IMR-90 (cell line): ENCODE measurements around the gene KRT76. TPM values are rescaled to one million over a fixed set of nuclear protein-coding genes. Genes with fewer than 3 reads are reported as not detected.

Experiments
- ATAC-seq: fragments of 200-7000 bp; cut with Tn5 transposase; 2 replicates; pipeline ENCODE4 v1.9.1; 2020; ENCODE audit warnings: low read depth, mild to moderate bottlenecking, moderate library complexity
- BruUV-seq: library from RNA; stranded (reverse); fragments of 400-500 nt; replicated peaks from 2 replicates; lab custom pipeline; 2021; lab: Mats Ljungman, UMichigan
- CTCF ChIA-PET: fragments of 300-600 bp; formaldehyde crosslinking; extraction: SDS; loops from one replicate; lab custom pipeline; 2021; ENCODE audit warnings: antibody characterized with exemption; lab: Yijun Ruan, JAX
- POLR2A ChIA-PET: fragments of 300-600 bp; sonication (Branson Sonifier 250); formaldehyde crosslinking; loops from one replicate; lab custom pipeline; 2022; ENCODE audit warnings: antibody characterized with exemption; ENCODE audit not compliant: unreplicated experiment; lab: Charles Lee
- DNase-seq: peaks from one replicate; pipeline ENCODE4 v3.0.0; 2013
- H2AFZ ChIP-seq: replicated peaks from 2 replicates; pipeline ENCODE3; 2013; ENCODE audit warnings: low read length, mild to moderate bottlenecking; ENCODE audit not compliant: poor library complexity
- H2AK5ac ChIP-seq: 2 replicates; pipeline ENCODE4 v1.6.1; 2013; ENCODE audit warnings: low read depth, low read length, inconsistent platforms
- H2AK9ac ChIP-seq: replicated peaks from 2 replicates; pipeline ENCODE3; 2013; ENCODE audit warnings: mild to moderate bottlenecking, low read depth, low read length, moderate library complexity; ENCODE audit not compliant: poor library complexity
- H2BK120ac ChIP-seq: 2 replicates; pipeline ENCODE4 v1.6.1; 2013; ENCODE audit warnings: low read depth, low read length, inconsistent platforms
- H2BK15ac ChIP-seq: 3 replicates; pipeline ENCODE4 v1.6.1; 2013; ENCODE audit warnings: low read depth, low read length, inconsistent platforms
- H2BK20ac ChIP-seq: 2 replicates; pipeline ENCODE4 v1.6.1; 2013; ENCODE audit warnings: low read depth, mild to moderate bottlenecking, inconsistent platforms, low read length, moderate library complexity
- H2BK5ac ChIP-seq: 2 replicates; pipeline ENCODE4 v1.6.1; 2013; ENCODE audit warnings: mild to moderate bottlenecking, low read depth, low read length, inconsistent platforms; ENCODE audit not compliant: poor library complexity, severe bottlenecking
- H3K14ac ChIP-seq: replicated peaks from 2 replicates; pipeline ENCODE4 v1.6.1; 2013; ENCODE audit warnings: low read depth, low read length, inconsistent platforms
- H3K18ac ChIP-seq: 2 replicates; pipeline ENCODE4 v1.6.1; 2013; ENCODE audit warnings: low read depth, low read length, control low read depth
- H3K23ac ChIP-seq: 2 replicates; pipeline ENCODE4 v1.6.1; 2013; ENCODE audit warnings: low read depth, low read length, inconsistent platforms
- H3K27ac ChIP-seq: 2 replicates; pipeline ENCODE4 v1.5.1; 2013; ENCODE audit warnings: mild to moderate bottlenecking, control low read depth, low read length; ENCODE audit not compliant: insufficient read depth
- H3K27me3 ChIP-seq: 2 replicates; pipeline ENCODE4 v1.6.1; 2013; ENCODE audit warnings: low read length; ENCODE audit not compliant: control insufficient read depth, insufficient read depth
- H3K36me3 ChIP-seq: 2 replicates; pipeline ENCODE4 v1.6.1; 2013; ENCODE audit warnings: low read length, mixed read lengths; ENCODE audit not compliant: control insufficient read depth, insufficient read depth
- H3K4ac ChIP-seq: 2 replicates; pipeline ENCODE4 v1.6.1; 2013; ENCODE audit warnings: low read depth, low read length, inconsistent platforms
- H3K4me1 ChIP-seq: 2 replicates; pipeline ENCODE4 v1.6.1; 2013; ENCODE audit warnings: low read length, mixed read lengths; ENCODE audit not compliant: control insufficient read depth, insufficient read depth
- H3K4me2 ChIP-seq: 2 replicates; pipeline ENCODE4 v1.6.1; 2013; ENCODE audit warnings: low read depth, mild to moderate bottlenecking, control low read depth, low read length, moderate library complexity
- H3K4me3 ChIP-seq: 2 replicates; pipeline ENCODE4 v1.5.1; 2013; ENCODE audit warnings: low read depth, mild to moderate bottlenecking, control low read depth, low read length, moderate library complexity; ENCODE audit not compliant: insufficient read depth
- H3K56ac ChIP-seq: 2 replicates; pipeline ENCODE4 v1.6.1; 2013; ENCODE audit warnings: low read length, inconsistent platforms; ENCODE audit not compliant: insufficient read depth; ENCODE audit errors: extremely low read depth
- H3K79me1 ChIP-seq, 2 experiments: 2 replicates each; pipeline ENCODE4 v1.6.1; 2013; ENCODE audit warnings: low read length in 2 of 2, inconsistent platforms in 1 of 2, low read depth in 1 of 2
- H3K9ac ChIP-seq: 2 replicates; pipeline ENCODE4 v1.6.1; 2013; ENCODE audit warnings: low read depth, low read length, control low read depth
- H3K9me1 ChIP-seq: 2 replicates; pipeline ENCODE4 v1.6.1; 2013; ENCODE audit warnings: low read length, inconsistent platforms; ENCODE audit not compliant: insufficient read depth
- H3K9me3 ChIP-seq: 2 replicates; pipeline ENCODE4 v1.6.1; 2013; ENCODE audit warnings: low read length; ENCODE audit not compliant: control insufficient read depth, insufficient read depth
- H4K20me1 ChIP-seq: 2 replicates; pipeline ENCODE4 v1.6.1; 2013; ENCODE audit warnings: low read length, inconsistent platforms; ENCODE audit not compliant: insufficient read depth
- H4K5ac ChIP-seq: 2 replicates; pipeline ENCODE4 v1.6.1; 2013; ENCODE audit warnings: mild to moderate bottlenecking, low read depth, low read length, control low read depth
- H4K8ac ChIP-seq, 2 experiments: 2 replicates each; pipeline ENCODE4 v1.6.1; 2013; ENCODE audit warnings: low read depth in 2 of 2, low read length in 2 of 2, control low read depth in 1 of 2, inconsistent platforms in 1 of 2
- H4K91ac ChIP-seq: 2 replicates; pipeline ENCODE4 v1.6.1; 2013; ENCODE audit warnings: low read depth, low read length, inconsistent platforms; ENCODE audit not compliant: insufficient read depth
- MAFK ChIP-seq: IDR thresholded peaks from 2 replicates; pipeline ENCODE4 v1.6.1; 2012; ENCODE audit warnings: low read depth, low read length, improper control_type of control experiment
- MXI1 ChIP-seq: IDR thresholded peaks from 2 replicates; pipeline ENCODE4 v1.6.1; 2012; ENCODE audit warnings: low read depth, mild to moderate bottlenecking, low read length, moderate library complexity, borderline replicate concordance
- NFE2L2 ChIP-seq: fragments of 150-350 bp; IDR thresholded peaks from 2 replicates; pipeline ENCODE4 v1.6.1; 2016; ENCODE audit warnings: low read depth, mild to moderate bottlenecking, low read length
- RAD21 ChIP-seq: IDR thresholded peaks from 2 replicates; pipeline ENCODE4 v1.6.1; 2012; ENCODE audit warnings: low read length, improper control_type of control experiment
- SMC3 ChIP-seq: fragments of 150-350 bp; IDR thresholded peaks from 2 replicates; pipeline ENCODE4 v1.6.1; 2016; ENCODE audit warnings: low read depth, mild to moderate bottlenecking, antibody characterized with exemption, low read length, moderate library complexity
- WGBS, 2 experiments: methylation state at CpG; one replicate each; pipeline versions ENCODE4 v1.1.5 to v1.1.7; 2013; ENCODE audit warnings: missing lambda C conversion rate in 2 of 2; ENCODE audit not compliant: insufficient read length in 1 of 2; ENCODE audit errors: extremely low coverage in 2 of 2; 5-methylcytosine and 5-hydroxymethylcytosine counted together
- dilution Hi-C: fragments of 300-500 bp; cut with HindIII; formaldehyde crosslinking; loops from one replicate; pipeline ENCODE4 v1.14.3; 2018; ENCODE audit warnings: low sequenced_read_pairs; ENCODE audit not compliant: unreplicated experiment
- in situ Hi-C: fragments of 300-500 bp; cut with MboI; formaldehyde crosslinking; loops from 3 replicates; pipeline ENCODE4 v1.14.3; 2019; ENCODE audit warnings: low sequenced_read_pairs, inconsistent platforms, mixed read lengths
- intact Hi-C: fragments of 100-400 bp; cut with micrococcal nuclease; formaldehyde crosslinking; loops from 2 replicates; pipeline ENCODE4 v1.10.0; 2022
- polyA plus RNA-seq, 3 experiments: library from polyadenylated mRNA; depleted of rRNA; stranded (reverse); fragments of >200 nt; gene quantifications; 2 replicates each; pipeline ENCODE4 v1.2.3, GENCODE V29; 2012; ENCODE audit warnings: low replicate concordance in 1 of 3
- total RNA-seq: library from RNA; depleted of rRNA; stranded (reverse); fragments of >200 nt; gene quantifications from 2 replicates; pipeline ENCODE4 v1.2.3, GENCODE V29; 2012
- TF ChIP-seq, protein P1 (sequence below): fragments of 150-350 bp; IDR thresholded peaks from 2 replicates; pipeline ENCODE4 v1.6.1; 2016; ENCODE audit warnings: low read depth, mild to moderate bottlenecking, low read length, moderate library complexity, borderline replicate concordance

KRT76 gene
- total and polyA plus RNA-seq, 2 of the 4 experiments (the other 2 are of a cell fraction), result not detected

- POLR2A ChIA-PET, result no interaction called here
- Histone ChIP-seq H2BK20ac (no peak overlapping the region), H2AK5ac (no peak overlapping the region), H2BK15ac (no peak overlapping the region), H2AK9ac (no peak overlapping the region), H2AFZ (no peak overlapping the region), H2BK120ac (no peak overlapping the region), H4K20me1 (no peaks in the 10 kb centered on the region), H3K27ac (no peak overlapping the region), H3K27me3 (peaks cover 31% of the 10 kb centered on the region), H3K9ac (no peak overlapping the region), H3K56ac (no peak overlapping the region), H3K4ac (no peak overlapping the region), H4K91ac (no peak overlapping the region), H3K4me2 (no peak overlapping the region), H3K9me3 (no peaks in the 10 kb centered on the region), H3K18ac (no peak overlapping the region), H3K4me1 (no peaks in the 10 kb centered on the region), H3K79me1 (no peaks in the 10 kb centered on the region), H4K8ac (no peak overlapping the region), H4K5ac (no peak overlapping the region), H3K36me3 (no peaks in the 10 kb centered on the region), H3K4me3 (no peak overlapping the region), H3K23ac (no peak overlapping the region), H3K9me1 (no peaks in the 10 kb centered on the region), H2BK5ac (no peak overlapping the region), H3K14ac (no peak overlapping the region)
- CTCF ChIA-PET, result no interaction called here
- no TSS peak for BruUV-seq
- TF ChIP-seq, protein P1, sequence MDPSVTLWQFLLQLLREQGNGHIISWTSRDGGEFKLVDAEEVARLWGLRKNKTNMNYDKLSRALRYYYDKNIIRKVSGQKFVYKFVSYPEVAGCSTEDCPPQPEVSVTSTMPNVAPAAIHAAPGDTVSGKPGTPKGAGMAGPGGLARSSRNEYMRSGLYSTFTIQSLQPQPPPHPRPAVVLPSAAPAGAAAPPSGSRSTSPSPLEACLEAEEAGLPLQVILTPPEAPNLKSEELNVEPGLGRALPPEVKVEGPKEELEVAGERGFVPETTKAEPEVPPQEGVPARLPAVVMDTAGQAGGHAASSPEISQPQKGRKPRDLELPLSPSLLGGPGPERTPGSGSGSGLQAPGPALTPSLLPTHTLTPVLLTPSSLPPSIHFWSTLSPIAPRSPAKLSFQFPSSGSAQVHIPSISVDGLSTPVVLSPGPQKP, result no peak
- TF ChIP-seq NFE2L2 (no peak), SMC3 (no peak), RAD21 (no peak), MXI1 (no peak), MAFK (no peak)
- ATAC-seq, result no peak
- in situ Hi-C loops (no loop called here), intact Hi-C loops (no loop called here), dilution Hi-C loops (no loop called here)
- DNase-seq, result no peak
- WGBS, 2 experiments, result no CpG with 5 or more reads among the region's 6 CpGs
Measured at GRCh38 chr12:52779914-52780313, 2.8 kb upstream of the KRT76 start.
